Measurements from ENCODE around the gene SMIM35.

The SMIM35 gene

GRCh38 chr11:118057251-118058145 lies 29.3 kb downstream of the SMIM35 start:
- DNase-seq (ENCODE audit: low read depth in 2 of 2) = no peak

DNA sequence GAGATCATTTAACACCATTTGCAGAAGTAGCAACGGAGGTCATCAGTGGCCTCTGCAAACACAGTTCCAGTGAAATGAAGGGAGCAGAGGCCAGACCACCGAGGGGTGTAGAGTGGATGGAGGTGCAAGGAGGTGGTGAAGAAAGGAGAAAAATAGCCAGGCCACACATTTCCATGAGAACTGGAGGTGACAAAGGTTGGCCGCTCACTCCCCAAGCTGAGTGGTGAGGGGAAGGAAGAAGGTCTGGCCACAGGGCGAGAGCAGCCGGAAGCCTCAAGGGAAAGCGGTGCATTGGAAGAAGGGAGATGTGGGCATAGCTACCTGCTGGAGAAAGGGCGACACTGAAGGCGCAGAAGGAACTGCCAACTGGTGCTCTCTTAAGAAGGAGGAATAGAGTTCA lies 30.0 kb downstream of the SMIM35 start:
- DNase-seq (ENCODE audit: low read depth in 2 of 2) = no peak

GRCh38 chr11:118055966-118056365 lies 30.8 kb downstream of the SMIM35 start:
- no peak for DNase-seq (ENCODE audit: low read depth in 2 of 2)

GRCh38 chr11:118054712-118055640 lies 31.8 kb downstream of the SMIM35 start:
- no peak for DNase-seq (ENCODE audit: low read depth in 2 of 2)

DNA sequence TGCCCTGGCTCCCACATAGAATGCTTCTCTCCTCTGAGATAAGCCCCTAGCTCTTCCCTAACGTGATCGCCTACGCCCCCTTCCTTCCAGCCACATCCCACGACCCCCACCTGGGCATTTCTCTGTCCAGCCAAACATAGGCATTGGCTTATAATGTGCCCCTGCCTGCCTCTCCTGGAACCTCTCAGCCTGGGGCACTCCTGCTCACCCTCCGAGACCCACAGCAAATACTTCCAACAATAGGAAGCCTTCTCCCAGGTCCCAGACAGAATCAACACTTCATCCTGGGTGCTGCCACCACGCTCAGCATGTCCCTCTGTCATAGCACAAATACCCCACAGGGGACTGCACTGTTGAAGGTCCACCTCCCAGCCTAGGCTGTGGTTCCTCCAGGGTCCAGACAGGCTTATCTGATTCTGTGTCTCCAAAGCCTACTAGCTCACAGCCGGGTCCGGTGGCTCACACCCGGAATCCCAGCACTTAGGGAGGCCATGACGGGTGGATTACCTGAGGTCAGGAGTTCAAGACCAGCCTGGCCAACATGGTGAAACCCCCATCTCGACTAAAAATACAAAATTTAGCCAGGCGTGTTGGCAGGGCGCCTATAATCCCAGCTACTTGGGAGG lies 34.1 kb downstream of the SMIM35 start:
- no peak for DNase-seq (ENCODE audit: low read depth in 2 of 2)

DNA sequence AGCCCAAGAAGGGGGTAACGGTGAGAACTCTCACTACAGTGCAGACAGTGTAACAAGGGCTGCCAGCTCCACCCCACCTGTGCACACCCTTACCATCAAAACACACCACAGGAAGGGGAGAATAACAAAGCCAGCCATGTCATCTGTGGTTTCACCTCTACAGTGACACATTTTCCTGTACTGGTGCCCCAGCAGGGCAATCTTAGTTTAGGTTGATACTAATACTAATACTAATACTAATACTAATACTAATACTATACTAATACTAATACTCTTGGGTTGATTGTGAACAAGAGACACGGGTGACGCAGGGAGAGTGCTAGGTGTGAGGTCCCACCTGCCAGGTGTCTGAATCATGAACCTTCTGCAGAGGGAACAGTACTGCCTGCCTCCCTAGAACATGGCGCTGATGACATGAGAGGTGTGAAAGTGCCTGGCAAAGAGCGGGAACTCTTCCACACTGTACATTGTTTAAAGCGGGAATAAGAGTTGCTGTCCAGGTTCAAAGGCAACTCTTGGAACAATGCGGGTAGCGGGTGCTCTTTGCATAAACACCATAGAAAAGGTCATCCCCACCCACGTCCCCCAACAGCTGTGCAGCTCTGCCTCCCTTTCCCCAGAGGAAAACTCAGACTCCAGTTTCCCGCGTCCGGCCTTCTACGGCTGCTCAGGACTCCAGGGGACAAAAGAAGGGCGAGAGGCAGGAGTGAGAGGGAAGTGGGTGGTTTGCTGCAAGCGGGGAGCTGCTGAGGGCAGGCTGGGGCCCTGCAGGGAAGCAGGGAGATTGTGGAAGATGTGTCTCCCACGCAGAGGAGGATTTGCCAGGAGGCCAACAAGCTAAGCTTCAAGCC lies 34.9 kb downstream of the SMIM35 start:
- DNase-seq (ENCODE audit: low read depth in 2 of 2) = peak; percentile 33 to 38

DNA sequence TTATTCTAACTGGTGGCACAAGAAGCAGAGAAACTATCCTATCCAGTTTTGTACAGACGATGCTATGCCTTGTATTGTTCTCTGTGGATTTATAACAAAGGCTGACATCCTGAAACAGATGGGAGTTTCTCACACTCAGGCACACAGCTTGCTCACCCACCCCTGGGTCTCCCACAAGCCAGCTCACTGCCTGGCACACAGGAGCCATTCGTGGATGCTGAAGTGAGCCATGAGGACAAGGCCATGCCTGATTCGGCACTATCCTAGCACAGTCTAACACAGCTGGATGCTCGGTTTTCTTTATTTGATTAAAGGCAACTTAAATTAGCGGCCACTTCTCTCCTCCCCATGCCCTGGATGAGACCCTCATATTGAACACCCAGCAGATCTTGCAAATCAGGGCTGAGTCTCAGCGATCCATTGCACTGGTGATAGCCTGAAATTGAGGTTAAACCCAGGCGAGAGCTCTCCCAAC lies 35.6 kb downstream of the SMIM35 start:
- DNase-seq (ENCODE audit: low read depth in 2 of 2) = no peak

GRCh38 chr11:118050208-118050891 lies 36.4 kb downstream of the SMIM35 start:
- no peak for DNase-seq (ENCODE audit: low read depth in 2 of 2)

- DNase-seq (ENCODE audit: low read depth in 2 of 2) = no peak
Observed at GRCh38 chr11:118049771-118050170, 37.0 kb downstream of the SMIM35 start.

DNA sequence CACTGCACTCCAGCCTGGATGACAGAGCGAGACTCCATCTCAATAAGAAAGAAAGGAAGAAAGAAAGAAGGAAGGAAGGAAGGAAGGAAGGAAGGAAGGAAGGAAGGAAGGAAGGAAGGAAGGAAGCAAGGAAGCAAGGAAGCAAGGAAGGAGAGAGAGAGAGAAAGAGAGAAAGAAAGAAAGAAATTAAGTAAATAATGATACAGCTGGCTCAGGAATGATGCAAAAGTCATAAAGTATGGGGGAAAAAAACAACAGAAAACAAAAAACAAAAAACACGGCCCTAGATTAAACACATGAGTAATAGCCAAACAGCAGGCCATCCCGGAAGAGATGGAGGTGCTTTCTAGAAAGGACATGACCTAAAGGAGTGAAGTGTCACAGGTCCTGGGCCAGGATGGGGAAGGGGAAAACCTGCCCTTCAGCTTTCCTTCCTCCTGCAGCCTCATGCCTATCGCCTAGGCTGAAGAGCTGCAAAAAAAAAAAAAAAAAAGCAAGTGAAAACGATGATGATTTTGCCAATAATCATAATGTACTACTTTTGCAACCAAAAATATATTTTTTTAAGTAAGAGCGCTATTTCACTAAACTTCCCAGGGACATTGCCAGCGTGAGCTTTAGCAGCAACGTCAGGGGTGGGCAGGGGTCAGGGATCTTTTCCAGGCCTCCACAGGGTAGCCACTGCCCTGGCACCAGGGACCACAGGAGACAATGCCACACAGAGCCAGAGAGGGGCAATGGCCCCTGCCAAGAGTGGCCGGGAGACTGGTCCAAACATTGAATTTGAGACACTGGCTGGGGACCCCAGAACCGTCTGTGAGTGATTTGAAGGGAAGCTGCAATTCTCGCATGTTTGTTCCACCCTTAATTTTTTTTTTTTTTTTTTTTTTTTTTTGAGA lies 38.0 kb downstream of the SMIM35 start:
- no peak for DNase-seq (ENCODE audit: low read depth in 2 of 2)

DNA sequence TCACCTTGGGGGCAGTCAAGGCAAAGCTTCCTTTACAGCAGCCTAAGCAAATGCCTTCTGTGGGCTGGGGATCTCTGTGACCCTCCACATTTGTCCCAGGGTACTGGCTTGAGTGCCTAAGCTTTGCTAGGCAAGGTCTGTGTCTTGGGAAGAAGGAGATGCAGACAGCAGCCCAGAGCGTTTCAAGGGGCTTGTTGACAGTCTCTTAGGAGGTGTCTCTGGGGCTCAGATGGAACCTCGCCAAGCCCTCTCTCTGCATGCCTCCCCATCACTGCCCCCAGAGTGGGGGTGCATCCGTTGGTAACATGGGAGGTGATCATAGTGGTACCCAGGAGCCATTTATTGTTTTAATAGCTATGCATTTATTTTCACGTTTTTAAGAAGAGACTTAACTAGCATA lies 39.0 kb downstream of the SMIM35 start:
- DNase-seq (ENCODE audit: low read depth in 2 of 2) = no peak

GRCh38 chr11:118046964-118047700 lies 39.6 kb downstream of the SMIM35 start:
- no peak for DNase-seq (ENCODE audit: low read depth in 2 of 2)

GRCh38 chr11:118046051-118046963 lies 40.5 kb downstream of the SMIM35 start:
- no peak for DNase-seq (ENCODE audit: low read depth in 2 of 2)

DNA sequence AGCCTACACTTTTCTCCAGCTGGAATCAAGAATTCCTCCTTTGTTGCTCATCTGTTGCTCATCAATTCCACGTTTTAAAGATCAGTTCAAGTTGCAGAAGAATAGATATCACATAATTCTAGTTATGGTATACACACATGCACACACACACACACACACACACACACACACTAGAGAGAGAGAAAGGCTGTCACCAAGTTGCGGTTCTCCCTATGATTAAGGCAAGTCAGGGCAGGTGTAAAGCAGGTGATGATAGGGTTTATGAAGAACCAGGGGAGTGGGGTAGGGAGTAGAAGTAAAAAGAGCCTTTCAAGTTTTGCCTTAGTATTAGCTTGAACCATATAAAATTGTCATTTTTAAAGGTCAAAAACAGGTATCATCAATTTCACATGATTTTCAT lies 41.6 kb downstream of the SMIM35 start:
- DNase-seq (ENCODE audit: low read depth in 2 of 2) = no peak

DNA sequence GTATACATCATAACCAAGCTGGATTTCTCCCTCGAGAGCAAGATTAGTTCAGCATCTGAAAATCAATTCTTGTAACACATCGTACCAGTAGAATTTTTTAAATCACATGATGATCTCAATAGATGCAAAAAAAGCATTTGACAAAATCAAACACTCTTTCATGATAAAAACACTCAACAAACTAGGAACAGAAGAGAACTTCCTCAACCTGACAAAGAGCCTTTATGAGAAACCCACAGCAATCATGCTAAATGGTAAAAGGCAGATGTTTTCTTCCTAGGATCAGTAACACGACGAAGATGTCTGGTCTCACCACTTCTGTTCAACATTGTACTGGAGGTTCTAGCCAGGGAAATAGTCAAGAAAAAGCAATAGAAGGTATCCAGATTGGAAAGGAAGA lies 44.0 kb downstream of the SMIM35 start:
- DNase-seq (ENCODE audit: low read depth in 2 of 2) = no peak

- DNase-seq (ENCODE audit: low read depth in 2 of 2) = no peak
Observed at GRCh38 chr11:118042141-118042540, 44.6 kb downstream of the SMIM35 start.

DNA sequence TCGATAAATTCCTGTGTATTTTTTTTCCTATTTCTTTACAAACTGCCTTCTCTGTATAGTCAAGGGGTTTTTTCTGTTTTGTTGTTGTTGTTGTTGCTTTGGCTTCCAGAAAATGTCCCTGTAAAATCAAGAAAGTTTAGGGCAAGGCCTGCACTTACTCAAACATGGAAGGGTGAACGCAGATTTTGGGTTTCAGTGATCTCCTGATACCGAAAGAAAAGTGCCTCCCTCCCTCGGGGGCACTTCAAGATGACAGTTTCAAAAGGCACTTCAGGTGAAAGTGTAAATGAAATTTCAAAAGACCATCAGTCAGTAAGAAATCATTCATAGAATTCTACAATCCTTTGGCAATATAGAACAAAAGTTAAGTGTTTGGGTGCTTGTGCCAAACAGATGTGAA lies 53.3 kb downstream of the SMIM35 start:
- DNase-seq (ENCODE audit: low read depth in 2 of 2) = no peak

DNA sequence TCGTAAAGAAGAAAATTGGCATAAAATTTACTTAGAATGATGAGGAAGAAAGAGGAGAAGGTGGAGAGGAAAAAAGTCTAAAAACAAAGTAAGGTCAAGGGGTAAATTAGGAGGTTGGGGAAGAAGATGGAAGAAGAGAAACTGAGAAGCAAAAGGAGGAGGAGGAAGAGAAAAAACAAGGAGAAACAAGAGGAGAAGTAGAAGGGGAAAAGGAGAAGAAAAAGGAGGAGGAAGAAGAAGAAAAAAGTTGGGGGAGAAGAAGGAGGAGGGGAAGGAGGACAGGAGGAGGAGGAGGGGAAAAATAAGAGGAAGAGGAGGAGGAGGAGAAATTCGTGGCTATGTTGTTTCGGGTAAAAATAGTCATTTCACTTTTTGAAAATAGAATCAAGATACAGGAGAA lies 58.1 kb downstream of the SMIM35 start:
- no peak for DNase-seq (ENCODE audit: low read depth in 2 of 2)

All from activated CD4-positive, alpha-beta T cell treated with anti-CD3 and anti-CD28 coated beads for 24 hours (primary cell).